Chondrocyte (in vitro differentiated cells): Measurements from ENCODE around the gene PNLIPRP2. TPM values are rescaled to one million over a fixed set of nuclear protein-coding genes. Genes with fewer than 3 reads are reported as not detected.

Experiments used
- DNase-seq: peaks from one replicate; pipeline ENCODE4 v3.0.0; 2021; ENCODE audit warnings: mixed read lengths, low spot score
- H3K27ac Mint-ChIP-seq: one replicate; pipeline ENCODE4 v1.8.0; 2021; ENCODE audit warnings: mild to moderate bottlenecking, moderate library complexity, mixed read lengths; ENCODE audit not compliant: unreplicated experiment
- H3K27me3 Mint-ChIP-seq: 2 replicates; pipeline ENCODE4 v1.8.0; 2021; ENCODE audit warnings: low read depth, mixed read lengths
- H3K36me3 Mint-ChIP-seq: 2 replicates; pipeline ENCODE4 v1.8.0; 2021; ENCODE audit warnings: low read depth, mixed read lengths
- H3K4me1 Mint-ChIP-seq: 2 replicates; pipeline ENCODE4 v1.8.0; 2021; ENCODE audit warnings: low read depth, mild to moderate bottlenecking, mixed read lengths
- H3K4me3 Mint-ChIP-seq: one replicate; pipeline ENCODE4 v1.8.0; 2021; ENCODE audit warnings: mild to moderate bottlenecking, moderate library complexity, mixed read lengths; ENCODE audit not compliant: unreplicated experiment
- H3K9me3 Mint-ChIP-seq: 2 replicates; pipeline ENCODE4 v1.8.0; 2021; ENCODE audit warnings: low read depth, mixed read lengths
- total RNA-seq: library from RNA; stranded (reverse); gene quantifications from 3 replicates; pipeline ENCODE4 v1.2.1, GENCODE V29; 2021
- TF ChIP-seq, protein P1 (sequence below): fragments of 200-600 bp; sonication (generic); IDR thresholded peaks from 2 replicates; pipeline ENCODE4 v1.5.0; 2021; ENCODE audit warnings: antibody characterized with exemption, mild to moderate bottlenecking, moderate library complexity

PNLIPRP2 gene
- total RNA-seq, 1 donor from 2014 or later = not detected

DNA sequence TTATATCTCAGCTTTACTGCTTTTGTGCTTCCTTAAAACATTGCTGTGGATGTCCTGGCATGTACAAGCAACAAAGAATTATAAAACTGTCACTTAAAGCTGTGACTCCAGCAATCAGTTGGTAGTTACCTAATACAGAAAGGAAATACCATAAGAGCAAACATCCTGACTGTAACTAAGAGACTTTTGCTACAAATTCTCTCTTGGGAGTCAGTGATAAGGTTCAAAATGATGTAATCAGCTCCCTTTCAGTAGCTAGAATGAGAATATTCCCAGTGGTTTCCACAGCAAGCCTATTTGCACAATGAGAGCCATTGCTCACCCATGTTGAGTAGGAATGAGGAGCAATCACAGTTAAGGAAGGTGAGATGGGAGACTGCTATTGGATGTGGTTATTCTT is 22.4 kb upstream of the PNLIPRP2 start:
- Mint-ChIP-seq H3K4me3 (no peak overlapping the region), H3K27me3 (peaks cover 17% of the 10 kb centered on the region), H3K9me3 (no peaks in the 10 kb centered on the region), H3K36me3 (no peaks in the 10 kb centered on the region), H3K4me1 (no peaks in the 10 kb centered on the region), H3K27ac (no peak overlapping the region)
- TF ChIP-seq, protein P1, sequence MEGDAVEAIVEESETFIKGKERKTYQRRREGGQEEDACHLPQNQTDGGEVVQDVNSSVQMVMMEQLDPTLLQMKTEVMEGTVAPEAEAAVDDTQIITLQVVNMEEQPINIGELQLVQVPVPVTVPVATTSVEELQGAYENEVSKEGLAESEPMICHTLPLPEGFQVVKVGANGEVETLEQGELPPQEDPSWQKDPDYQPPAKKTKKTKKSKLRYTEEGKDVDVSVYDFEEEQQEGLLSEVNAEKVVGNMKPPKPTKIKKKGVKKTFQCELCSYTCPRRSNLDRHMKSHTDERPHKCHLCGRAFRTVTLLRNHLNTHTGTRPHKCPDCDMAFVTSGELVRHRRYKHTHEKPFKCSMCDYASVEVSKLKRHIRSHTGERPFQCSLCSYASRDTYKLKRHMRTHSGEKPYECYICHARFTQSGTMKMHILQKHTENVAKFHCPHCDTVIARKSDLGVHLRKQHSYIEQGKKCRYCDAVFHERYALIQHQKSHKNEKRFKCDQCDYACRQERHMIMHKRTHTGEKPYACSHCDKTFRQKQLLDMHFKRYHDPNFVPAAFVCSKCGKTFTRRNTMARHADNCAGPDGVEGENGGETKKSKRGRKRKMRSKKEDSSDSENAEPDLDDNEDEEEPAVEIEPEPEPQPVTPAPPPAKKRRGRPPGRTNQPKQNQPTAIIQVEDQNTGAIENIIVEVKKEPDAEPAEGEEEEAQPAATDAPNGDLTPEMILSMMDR = no peak
- no peak for DNase-seq

DNA sequence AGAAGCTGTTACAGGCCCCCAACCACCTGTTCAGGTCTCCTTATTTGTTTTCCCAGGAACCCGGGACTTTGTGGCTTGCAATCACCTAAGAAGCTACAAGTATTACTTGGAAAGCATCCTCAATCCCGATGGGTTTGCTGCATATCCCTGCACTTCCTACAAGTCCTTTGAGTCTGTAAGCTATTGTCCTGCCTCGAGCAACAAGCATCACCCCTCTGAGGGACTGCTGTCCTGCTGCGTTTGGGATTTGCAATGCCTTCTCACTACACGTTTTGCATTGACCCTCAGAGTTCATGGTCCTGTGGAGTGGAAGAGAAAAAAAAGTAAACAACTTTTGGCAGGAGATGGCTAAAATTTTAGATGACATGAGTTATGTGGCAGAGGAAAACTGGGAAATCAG is 20.8 kb upstream of the PNLIPRP2 start:
- H3K4me3 Mint-ChIP-seq = no peak overlapping the region
- H3K4me1 Mint-ChIP-seq = no peaks in the 10 kb centered on the region
- H3K27ac Mint-ChIP-seq = no peak overlapping the region
- DNase-seq = no peak
- no peaks in the 10 kb centered on the region for H3K36me3 Mint-ChIP-seq
- TF ChIP-seq, protein P1 = no peak
- no peaks in the 10 kb centered on the region for H3K9me3 Mint-ChIP-seq
- H3K27me3 Mint-ChIP-seq = peaks cover 13% of the 10 kb centered on the region

DNA sequence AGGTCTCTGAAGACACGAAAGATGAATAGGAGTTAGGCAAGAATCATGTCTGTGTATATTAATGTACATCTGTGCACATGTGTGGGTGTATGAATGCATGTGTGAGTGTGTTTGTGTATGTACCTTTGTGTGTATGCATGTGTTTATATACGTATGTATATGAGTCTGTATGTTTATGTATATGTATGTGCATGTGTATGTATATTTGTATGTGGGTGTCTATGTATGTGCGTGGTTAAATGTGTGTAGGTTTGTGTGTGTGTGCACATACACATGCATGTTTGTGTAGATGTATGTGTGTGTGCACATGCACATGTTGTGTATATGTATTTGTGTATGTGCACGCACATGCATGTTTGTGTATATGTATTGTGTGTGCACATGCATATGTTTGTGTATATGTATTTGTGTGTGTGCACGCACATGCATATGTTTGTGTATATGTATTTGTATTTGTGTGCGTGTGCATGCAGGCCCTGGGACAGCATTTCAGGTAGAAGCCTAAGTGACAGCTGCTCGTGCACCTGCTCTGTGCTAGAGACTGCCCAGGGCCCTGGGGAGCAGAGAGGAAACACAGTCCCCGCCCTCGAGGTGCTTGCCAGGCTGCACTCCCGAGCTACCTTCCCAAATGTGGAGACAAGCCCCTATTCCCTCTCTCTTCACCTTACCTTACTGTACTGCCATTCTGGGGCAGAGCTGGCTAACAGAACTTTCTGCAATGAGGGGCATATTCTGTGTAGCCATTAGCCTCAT is 17.9 kb upstream of the PNLIPRP2 start:
- H3K27ac Mint-ChIP-seq = no peak overlapping the region
- no peak overlapping the region for H3K4me3 Mint-ChIP-seq
- H3K9me3 Mint-ChIP-seq = no peaks in the 10 kb centered on the region
- DNase-seq = no peak
- peaks cover 11% of the 10 kb centered on the region for H3K27me3 Mint-ChIP-seq
- TF ChIP-seq, protein P1 = no peak
- no peaks in the 10 kb centered on the region for H3K4me1 Mint-ChIP-seq
- no peaks in the 10 kb centered on the region for H3K36me3 Mint-ChIP-seq

DNA sequence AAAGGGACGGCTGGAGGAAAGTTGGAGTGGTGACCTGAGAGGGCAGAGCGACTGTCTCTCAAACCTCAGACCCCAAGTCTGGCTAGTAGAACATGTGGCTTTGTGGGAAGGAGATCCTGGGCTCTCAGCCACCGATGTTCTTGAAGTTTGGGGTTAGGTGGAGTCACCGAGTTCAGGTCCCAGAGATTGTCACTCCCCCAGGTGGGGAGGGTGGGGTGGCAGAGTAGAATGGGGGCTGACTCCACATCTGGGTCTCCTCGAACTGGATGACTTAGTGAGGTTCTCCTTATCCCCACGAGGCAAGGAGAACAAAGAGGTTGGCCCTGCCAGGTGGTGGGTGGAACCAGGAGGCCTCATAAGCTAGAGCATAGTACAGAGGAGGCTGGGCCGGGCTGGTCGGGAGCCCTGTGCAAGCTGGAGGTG is 14.7 kb upstream of the PNLIPRP2 start:
- Mint-ChIP-seq H3K9me3 (no peaks in the 10 kb centered on the region), H3K4me3 (no peak overlapping the region), H3K27ac (no peak overlapping the region), H3K4me1 (no peaks in the 10 kb centered on the region), H3K36me3 (no peaks in the 10 kb centered on the region), H3K27me3 (peaks cover 7% of the 10 kb centered on the region)
- TF ChIP-seq, protein P1 = no peak
- DNase-seq = no peak

DNA sequence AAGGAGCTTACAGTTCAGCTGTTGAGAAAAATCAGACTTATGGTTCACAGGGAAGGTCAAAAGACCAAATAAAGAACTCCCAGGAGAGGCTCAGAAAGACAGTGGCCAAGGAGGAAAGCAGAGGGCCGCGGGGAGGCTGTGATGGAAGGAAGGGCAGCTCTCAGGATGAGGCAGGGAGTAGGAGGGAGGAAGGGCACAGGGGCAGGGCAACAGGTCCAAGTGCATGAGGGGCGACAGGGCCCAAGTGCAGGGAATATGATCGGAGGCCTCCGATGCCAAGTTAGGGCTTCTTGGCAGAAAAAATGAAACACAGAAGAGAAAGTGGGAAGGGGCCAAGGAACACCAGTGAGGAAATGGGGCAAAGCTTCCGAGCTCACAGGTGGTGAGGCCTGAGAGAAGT is 13.4 kb upstream of the PNLIPRP2 start:
- Mint-ChIP-seq H3K36me3 (no peaks in the 10 kb centered on the region), H3K9me3 (no peaks in the 10 kb centered on the region), H3K4me3 (no peak overlapping the region), H3K4me1 (no peaks in the 10 kb centered on the region), H3K27me3 (peaks cover 3% of the 10 kb centered on the region), H3K27ac (no peak overlapping the region)
- TF ChIP-seq, protein P1 = no peak
- DNase-seq = no peak
